HEK293 (cell line): Measurements from ENCODE around the gene METTL24.

Experiments
- CTCF ChIA-PET: fragments of 350-600 bp; formaldehyde crosslinking; extraction: SDS; loops from one replicate; lab custom pipeline; 2021; ENCODE audit warnings: antibody characterized with exemption; lab: Yijun Ruan, JAX
- POLR2A ChIA-PET: fragments of 300-600 bp; formaldehyde crosslinking; extraction: SDS; loops from one replicate; lab custom pipeline; 2020; ENCODE audit warnings: antibody characterized with exemption, inconsistent platforms; lab: Yijun Ruan, JAX
- H3K27ac ChIP-seq: fragments of 200-500 bp; sonication (Bioruptor generic); 2 replicates; pipeline ENCODE4 v1.5.1; 2014; ENCODE audit warnings: low read depth, low read length, control low read depth, inconsistent platforms; ENCODE audit errors: extremely low read depth
- H3K36me3 ChIP-seq, 2 experiments: fragments of 200-500 bp in 1 of 2; sonication (Bioruptor generic) in 1 of 2; 1 replicate in 1 of 2; 2 replicates in 1 of 2; pipeline ENCODE4 v1.5.1; 2014 to 2017; ENCODE audit warnings: inconsistent platforms in 2 of 2, low read length in 2 of 2; ENCODE audit not compliant: control insufficient read depth in 2 of 2, insufficient read depth in 1 of 2
- H3K4me1 ChIP-seq: fragments of 200-500 bp; sonication (Bioruptor generic); 2 replicates; pipeline ENCODE4 v1.5.1; 2014; ENCODE audit warnings: mild to moderate bottlenecking, low read length, inconsistent platforms; ENCODE audit not compliant: control insufficient read depth, insufficient read depth
- H3K4me3 ChIP-seq: 2 replicates; pipeline ENCODE4 v1.5.1; 2011; ENCODE audit warnings: low read depth, mild to moderate bottlenecking, control low read depth, low read length, moderate library complexity
- H3K9me3 ChIP-seq: fragments of 200-500 bp; sonication (Bioruptor generic); 2 replicates; pipeline ENCODE4 v1.5.1; 2014; ENCODE audit warnings: low read depth, low read length, inconsistent platforms; ENCODE audit not compliant: control insufficient read depth, insufficient read depth
- EGR2 ChIP-seq: fragments of 450-650 bp; formaldehyde crosslinking; IDR thresholded peaks from 2 replicates; pipeline ENCODE4 v1.5.1; 2016; ENCODE audit warnings: low read depth, missing biosample characterization, missing genetic modification characterization
- RBAK ChIP-seq: fragments of 450-650 bp; formaldehyde crosslinking; IDR thresholded peaks from 2 replicates; pipeline ENCODE4 v1.5.1; 2016; ENCODE audit warnings: missing biosample characterization, missing genetic modification characterization
- SP7 ChIP-seq: fragments of 450-650 bp; formaldehyde crosslinking; IDR thresholded peaks from 2 replicates; pipeline ENCODE4 v1.5.1; 2016; ENCODE audit warnings: missing biosample characterization, missing genetic modification characterization
- TRIM28 ChIP-seq: IDR thresholded peaks from 2 replicates; pipeline ENCODE4 v1.6.1; 2011; ENCODE audit warnings: low read length, control low read depth, borderline replicate concordance
- ZBTB17 ChIP-seq: fragments of 450-650 bp; formaldehyde crosslinking; IDR thresholded peaks from 2 replicates; pipeline ENCODE4 v1.5.1; 2016; ENCODE audit warnings: missing biosample characterization, missing genetic modification characterization
- ZBTB7A ChIP-seq: fragments of 450-650 bp; formaldehyde crosslinking; IDR thresholded peaks from 2 replicates; pipeline ENCODE4 v1.5.1; 2016; ENCODE audit warnings: low read depth, missing biosample characterization, missing genetic modification characterization
- ZFHX2 ChIP-seq: fragments of 450-650 bp; formaldehyde crosslinking; conservative IDR thresholded peaks from 2 replicates; pipeline ENCODE4 v1.5.1; 2016; ENCODE audit warnings: missing biosample characterization, missing genetic modification characterization
- ZNF248 ChIP-seq: fragments of 450-650 bp; formaldehyde crosslinking; IDR thresholded peaks from 2 replicates; pipeline ENCODE4 v1.5.1; 2017; ENCODE audit warnings: missing biosample characterization, missing genetic modification characterization
- ZNF335 ChIP-seq: fragments of 450-650 bp; formaldehyde crosslinking; conservative IDR thresholded peaks from 2 replicates; pipeline ENCODE4 v1.5.1; 2016; ENCODE audit warnings: missing biosample characterization, missing genetic modification characterization
- ZNF354C ChIP-seq: fragments of 450-650 bp; formaldehyde crosslinking; IDR thresholded peaks from 2 replicates; pipeline ENCODE4 v1.5.1; 2016; ENCODE audit warnings: missing biosample characterization, missing genetic modification characterization, low read depth, borderline replicate concordance
- ZNF529 ChIP-seq: fragments of 450-650 bp; formaldehyde crosslinking; IDR thresholded peaks from 2 replicates; pipeline ENCODE4 v1.5.1; 2017; ENCODE audit warnings: missing genetic modification characterization, missing biosample characterization; ENCODE audit not compliant: insufficient replicate concordance
- ZNF629 ChIP-seq: fragments of 450-650 bp; formaldehyde crosslinking; IDR thresholded peaks from 2 replicates; pipeline ENCODE4 v1.5.1; 2017; ENCODE audit warnings: missing biosample characterization, missing genetic modification characterization
- ZXDB ChIP-seq: fragments of 450-650 bp; formaldehyde crosslinking; IDR thresholded peaks from 2 replicates; pipeline ENCODE4 v1.5.1; 2016; ENCODE audit warnings: missing biosample characterization, missing genetic modification characterization

The METTL24 gene

GRCh38 chr6:110334423-110335180 lies 23.5 kb downstream of the METTL24 start:
- H3K9me3 ChIP-seq = no peaks in the 10 kb centered on the region
- no peaks in the 10 kb centered on the region for H3K4me1 ChIP-seq
- no peak for TF ChIP-seq ZBTB7A (tag by site-specific recombination)
- H3K27ac ChIP-seq = no peak overlapping the region
- no peak overlapping the region for H3K4me3 ChIP-seq
- ChIA-PET CTCF (interaction anchor here (0.6 kb wide), 1 partner anchor 324 kb away, joined by 4 read pairs; no protein-coding TSS in a partner anchor), POLR2A (no interaction called here)
- H3K36me3 ChIP-seq = no peaks in the 10 kb centered on the region

- H3K27ac ChIP-seq = no peak overlapping the region
- H3K4me3 ChIP-seq = no peak overlapping the region
- no peaks in the 10 kb centered on the region for H3K36me3 ChIP-seq
- TF ChIP-seq ZXDB (tag by site-specific recombination) (no peak), ZNF354C (no peak), TRIM28 (0 out of 2 replicates have a peak, but pooled peaks have one; percentile 23)
- ChIA-PET POLR2A (no interaction called here), CTCF (no interaction called here)
- no peaks in the 10 kb centered on the region for H3K9me3 ChIP-seq
- no peaks in the 10 kb centered on the region for H3K4me1 ChIP-seq
Observed at GRCh38 chr6:110332281-110332680, 25.9 kb downstream of the METTL24 start.

GRCh38 chr6:110331816-110332215 lies 26.3 kb downstream of the METTL24 start:
- Histone ChIP-seq H3K4me3 (no peak overlapping the region), H3K9me3 (no peaks in the 10 kb centered on the region), H3K27ac (no peak overlapping the region), H3K4me1 (no peaks in the 10 kb centered on the region), H3K36me3 (no peaks in the 10 kb centered on the region)
- CTCF ChIA-PET = no interaction called here
- POLR2A ChIA-PET = no interaction called here
- TF ChIP-seq ZFHX2 (tag by site-specific recombination) (0 out of 2 replicates have a peak, but pooled peaks have one; percentile 5), EGR2 (tag by site-specific recombination) (0 out of 2 replicates have a peak, but pooled peaks have one; percentile 11), ZBTB17 (peak; percentile 71; the same call in 1 of the 2 replicates), ZNF529 (tag by site-specific recombination) (no peak), ZNF248 (no peak), SP7 (no peak), ZNF335 (tag by site-specific recombination) (peak; percentile 53)
- TF ChIP-seq, all 188 proteins: peak for 4

DNA sequence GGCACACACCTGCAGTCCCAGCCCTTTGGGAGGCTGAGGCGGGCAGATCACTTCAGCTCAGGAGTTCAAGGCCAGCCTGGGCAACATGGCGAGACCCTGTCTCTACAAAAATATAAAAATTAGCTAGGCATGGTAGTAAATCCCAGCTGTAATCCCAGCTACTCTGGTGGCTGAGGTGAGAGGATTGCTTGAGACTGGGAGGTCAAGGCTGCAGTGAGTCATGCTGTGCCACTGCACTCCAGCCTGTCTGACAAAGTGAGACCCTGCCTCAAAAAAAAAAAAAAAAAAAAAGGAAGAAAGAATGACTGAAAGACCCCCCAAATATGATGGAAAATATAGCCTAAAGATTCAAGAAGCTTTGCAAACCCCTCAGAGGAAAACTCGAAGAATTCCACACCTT lies 26.8 kb downstream of the METTL24 start:
- ChIA-PET POLR2A (no interaction called here), CTCF (no interaction called here)
- H3K27ac ChIP-seq = no peak overlapping the region
- H3K4me1 ChIP-seq = no peaks in the 10 kb centered on the region
- TF ChIP-seq ZNF629 (tag by site-specific recombination) = no peak
- TF ChIP-seq ZNF335 (tag by site-specific recombination) = peak; percentile 84
- no peaks in the 10 kb centered on the region for H3K36me3 ChIP-seq
- no peak overlapping the region for H3K4me3 ChIP-seq
- H3K9me3 ChIP-seq = no peaks in the 10 kb centered on the region

- TF ChIP-seq ZFHX2 (tag by site-specific recombination) (peak; percentile 58), RBAK (tag by site-specific recombination) (no peak), EGR2 (tag by site-specific recombination) (peak; percentile 39; the same call in 1 of the 2 replicates)
- ChIA-PET CTCF (interaction anchor here (3.8 kb wide), 1 partner anchor 12 kb away, joined by 19 read pairs; no protein-coding TSS in a partner anchor), POLR2A (no interaction called here)
- H3K27ac ChIP-seq = no peak overlapping the region
- no peaks in the 10 kb centered on the region for H3K9me3 ChIP-seq
- H3K4me3 ChIP-seq = no peak overlapping the region
- no peaks in the 10 kb centered on the region for H3K36me3 ChIP-seq
- H3K4me1 ChIP-seq = no peaks in the 10 kb centered on the region; the same call in 1 of the 2 replicates
Observed at GRCh38 chr6:110329714-110330436, 28.3 kb downstream of the METTL24 start.
